Liver (tissue), 9 donors: Measurements from ENCODE around the gene ACIN1. TPM values are rescaled to one million over a fixed set of nuclear protein-coding genes. Genes with fewer than 3 reads are reported as not detected.

Experiments
- DNase-seq: peaks from one replicate; pipeline ENCODE4 v3.0.0-alpha.2; 2017; ENCODE audit warnings: low spot score
- H3K27ac ChIP-seq, 2 donors: one replicate each; pipeline ENCODE4 v1.7.0; 2013; ENCODE audit warnings: inconsistent platforms in 2 of 2, low read length in 2 of 2, control low read depth in 1 of 2, low read depth in 1 of 2, mild to moderate bottlenecking in 1 of 2
- H3K27me3 ChIP-seq, 4 donors: one replicate each; pipeline versions ENCODE4 v1.6.1 to v1.7.0; 2013; ENCODE audit warnings: low read length in 3 of 4, inconsistent platforms in 1 of 4, mild to moderate bottlenecking in 1 of 4, moderate library complexity in 1 of 4; ENCODE audit not compliant: control insufficient read depth in 4 of 4, insufficient read depth in 4 of 4
- H3K36me3 ChIP-seq, 4 donors: one replicate each; pipeline versions ENCODE4 v1.6.1 to v1.7.0; 2013; ENCODE audit warnings: low read length in 3 of 4, mild to moderate bottlenecking in 3 of 4, low read depth in 1 of 4, moderate library complexity in 1 of 4; ENCODE audit not compliant: control insufficient read depth in 4 of 4, insufficient read depth in 3 of 4
- H3K4me1 ChIP-seq, 4 donors: one replicate each; pipeline versions ENCODE4 v1.6.1 to v1.7.0; 2013; ENCODE audit warnings: low read length in 3 of 4, mild to moderate bottlenecking in 3 of 4, moderate library complexity in 1 of 4; ENCODE audit not compliant: control insufficient read depth in 4 of 4, insufficient read depth in 4 of 4
- H3K4me3 ChIP-seq, 3 donors: one replicate each; pipeline versions ENCODE4 v1.6.1 to v1.7.0; 2013; ENCODE audit warnings: low read length in 3 of 3, control low read depth in 1 of 3, low read depth in 1 of 3, mild to moderate bottlenecking in 1 of 3
- H3K9ac ChIP-seq, 2 donors: one replicate each; pipeline ENCODE4 v1.7.0; 2013; ENCODE audit warnings: low read length in 2 of 2, mild to moderate bottlenecking in 2 of 2, moderate library complexity in 2 of 2, control low read depth in 1 of 2, low read depth in 1 of 2
- H3K9me3 ChIP-seq, 4 donors: one replicate each; pipeline versions ENCODE4 v1.6.1 to v1.7.0; 2013; ENCODE audit warnings: low read length in 3 of 4; ENCODE audit not compliant: control insufficient read depth in 4 of 4
- EGR1 ChIP-seq, 2 donors: IDR thresholded peaks; 2 replicates each; pipeline ENCODE4 v1.6.1; 2016 to 2018; ENCODE audit warnings: antibody characterized with exemption in 2 of 2, low read depth in 2 of 2
- FOXA1 ChIP-seq: IDR thresholded peaks from 2 replicates; pipeline ENCODE4 v1.6.1; 2016; ENCODE audit warnings: antibody characterized with exemption
- FOXA2 ChIP-seq: IDR thresholded peaks from 2 replicates; pipeline ENCODE4 v1.6.1; 2016; ENCODE audit warnings: antibody characterized with exemption
- GABPA ChIP-seq, 2 donors: IDR thresholded peaks in 1 of 2; conservative IDR thresholded peaks in 1 of 2; 2 replicates each; pipeline ENCODE4 v1.6.1; 2016; ENCODE audit warnings: antibody characterized with exemption in 2 of 2, mild to moderate bottlenecking in 1 of 2, moderate library complexity in 1 of 2
- HNF4G ChIP-seq: IDR thresholded peaks from 2 replicates; pipeline ENCODE4 v1.6.1; 2016; ENCODE audit warnings: antibody characterized with exemption
- JUND ChIP-seq, 2 donors: IDR thresholded peaks; 2 replicates each; pipeline ENCODE4 v1.6.1; 2016; ENCODE audit warnings: antibody characterized with exemption in 2 of 2
- RAD21 ChIP-seq, 2 donors: IDR thresholded peaks; 2 replicates each; pipeline ENCODE4 v1.6.1; 2016; ENCODE audit warnings: antibody characterized with exemption in 2 of 2, mild to moderate bottlenecking in 2 of 2
- SP1 ChIP-seq: IDR thresholded peaks from 2 replicates; pipeline ENCODE4 v1.6.1; 2018; ENCODE audit warnings: antibody characterized with exemption, mild to moderate bottlenecking
- YY1 ChIP-seq: IDR thresholded peaks from 2 replicates; pipeline ENCODE4 v1.6.1; 2016; ENCODE audit warnings: antibody characterized with exemption, mild to moderate bottlenecking
- WGBS: extraction: QIAGEN DNeasy Blood & Tissue Kit; methylation state at CpG from one replicate; pipeline ENCODE4 v1.1.7; 2013; 5-methylcytosine and 5-hydroxymethylcytosine counted together
- polyA plus RNA-seq, 2 donors: library from polyadenylated mRNA; stranded (reverse) in 1 of 2; unstranded in 1 of 2; fragments of 200-250 nt in 1 of 2; fragments of >200 nt in 1 of 2; fragmentation: Nextera tagmentation in 1 of 2; extraction: Ambion mirVana in 1 of 2; gene quantifications; one replicate each; pipeline versions ENCODE4 v1.2.1 to v1.2.3, GENCODE V29; 2013 to 2015
- total RNA-seq, 2 donors: library from RNA; depleted of rRNA; stranded (reverse); fragments of >200 nt; gene quantifications; one replicate each; pipeline ENCODE4 v1.2.3, GENCODE V29; 2014
- TF ChIP-seq, protein P1 (sequence below): fragments of 150-350 bp; IDR thresholded peaks from 2 replicates; pipeline ENCODE4 v1.5.1; 2017; ENCODE audit warnings: improper control_type of control experiment, low read depth, low read length; ENCODE audit not compliant: missing input control
- TF ChIP-seq, protein P2 (sequence below): IDR thresholded peaks from 2 replicates; pipeline ENCODE4 v1.6.1; 2016; ENCODE audit warnings: antibody characterized with exemption
- TF ChIP-seq, protein P3 (sequence below): IDR thresholded peaks from 2 replicates; pipeline ENCODE4 v1.6.1; 2016; ENCODE audit warnings: antibody characterized with exemption, mild to moderate bottlenecking
- TF ChIP-seq, protein P4 (sequence below): IDR thresholded peaks from 2 replicates; pipeline ENCODE4 v1.6.1; 2016; ENCODE audit warnings: antibody characterized with exemption
- TF ChIP-seq, protein P5 (sequence below): IDR thresholded peaks from 2 replicates; pipeline ENCODE4 v1.6.1; 2016; ENCODE audit warnings: antibody characterized with exemption
- donor health status: healthy.
- donor health status: healthy.
- donor health status: healthy.
- donor health status: healthy.
- donor health status: healthy.

Gene ACIN1
- total and polyA plus RNA-seq, 4 donors = 8.1 to 50.6 (median 37.1) TPM

DNA sequence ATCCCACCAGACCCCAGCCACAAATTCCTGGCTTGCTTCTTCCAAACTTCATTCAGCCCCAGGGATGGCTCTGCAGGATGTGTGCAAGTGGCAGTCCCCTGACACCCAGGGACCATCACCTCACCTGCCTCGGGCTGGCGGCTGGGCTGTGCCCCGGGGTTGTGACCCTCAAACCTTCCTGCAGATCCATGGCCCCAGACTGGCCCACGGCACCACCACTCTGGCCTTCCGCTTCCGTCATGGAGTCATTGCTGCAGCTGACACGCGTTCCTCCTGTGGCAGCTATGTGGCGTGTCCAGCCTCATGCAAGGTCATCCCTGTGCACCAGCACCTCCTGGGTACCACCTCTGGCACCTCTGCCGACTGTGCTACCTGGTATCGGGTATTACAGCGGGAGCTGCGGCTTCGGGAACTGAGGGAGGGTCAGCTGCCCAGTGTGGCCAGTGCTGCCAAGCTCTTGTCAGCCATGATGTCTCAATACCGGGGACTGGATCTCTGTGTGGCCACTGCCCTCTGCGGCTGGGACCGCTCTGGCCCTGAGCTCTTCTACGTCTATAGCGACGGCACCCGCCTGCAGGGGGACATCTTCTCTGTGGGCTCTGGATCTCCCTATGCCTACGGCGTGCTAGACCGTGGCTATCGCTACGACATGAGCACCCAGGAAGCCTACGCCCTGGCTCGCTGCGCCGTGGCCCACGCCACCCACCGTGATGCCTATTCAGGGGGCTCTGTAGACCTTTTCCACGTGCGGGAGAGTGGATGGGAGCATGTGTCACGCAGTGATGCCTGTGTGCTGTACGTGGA, 52.6 kb downstream of the ACIN1 start, which contains the start of gene PSMB11:
Gene PSMB11, plus strand, starts transcription at position 51 of the 804 bp plus-strand sequence. Its CDS starts 14 bp downstream, at position 65.
- H3K27me3 ChIP-seq = no peaks in the 10 kb centered on the region
- TF ChIP-seq GABPA (IDR thresholded peaks at IDR 0.05 in 1 of 2, conservative IDR thresholded peaks at IDR 0.05 in 1 of 2) (no peak), YY1 (no peak), FOXA1 (no peak), EGR1 (IDR thresholded peaks at IDR 0.05; ENCODE audit: low read depth in 2 of 2) (no peak)
- TF ChIP-seq, protein P1, sequence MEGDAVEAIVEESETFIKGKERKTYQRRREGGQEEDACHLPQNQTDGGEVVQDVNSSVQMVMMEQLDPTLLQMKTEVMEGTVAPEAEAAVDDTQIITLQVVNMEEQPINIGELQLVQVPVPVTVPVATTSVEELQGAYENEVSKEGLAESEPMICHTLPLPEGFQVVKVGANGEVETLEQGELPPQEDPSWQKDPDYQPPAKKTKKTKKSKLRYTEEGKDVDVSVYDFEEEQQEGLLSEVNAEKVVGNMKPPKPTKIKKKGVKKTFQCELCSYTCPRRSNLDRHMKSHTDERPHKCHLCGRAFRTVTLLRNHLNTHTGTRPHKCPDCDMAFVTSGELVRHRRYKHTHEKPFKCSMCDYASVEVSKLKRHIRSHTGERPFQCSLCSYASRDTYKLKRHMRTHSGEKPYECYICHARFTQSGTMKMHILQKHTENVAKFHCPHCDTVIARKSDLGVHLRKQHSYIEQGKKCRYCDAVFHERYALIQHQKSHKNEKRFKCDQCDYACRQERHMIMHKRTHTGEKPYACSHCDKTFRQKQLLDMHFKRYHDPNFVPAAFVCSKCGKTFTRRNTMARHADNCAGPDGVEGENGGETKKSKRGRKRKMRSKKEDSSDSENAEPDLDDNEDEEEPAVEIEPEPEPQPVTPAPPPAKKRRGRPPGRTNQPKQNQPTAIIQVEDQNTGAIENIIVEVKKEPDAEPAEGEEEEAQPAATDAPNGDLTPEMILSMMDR = no peak
- TF ChIP-seq, protein P2, sequence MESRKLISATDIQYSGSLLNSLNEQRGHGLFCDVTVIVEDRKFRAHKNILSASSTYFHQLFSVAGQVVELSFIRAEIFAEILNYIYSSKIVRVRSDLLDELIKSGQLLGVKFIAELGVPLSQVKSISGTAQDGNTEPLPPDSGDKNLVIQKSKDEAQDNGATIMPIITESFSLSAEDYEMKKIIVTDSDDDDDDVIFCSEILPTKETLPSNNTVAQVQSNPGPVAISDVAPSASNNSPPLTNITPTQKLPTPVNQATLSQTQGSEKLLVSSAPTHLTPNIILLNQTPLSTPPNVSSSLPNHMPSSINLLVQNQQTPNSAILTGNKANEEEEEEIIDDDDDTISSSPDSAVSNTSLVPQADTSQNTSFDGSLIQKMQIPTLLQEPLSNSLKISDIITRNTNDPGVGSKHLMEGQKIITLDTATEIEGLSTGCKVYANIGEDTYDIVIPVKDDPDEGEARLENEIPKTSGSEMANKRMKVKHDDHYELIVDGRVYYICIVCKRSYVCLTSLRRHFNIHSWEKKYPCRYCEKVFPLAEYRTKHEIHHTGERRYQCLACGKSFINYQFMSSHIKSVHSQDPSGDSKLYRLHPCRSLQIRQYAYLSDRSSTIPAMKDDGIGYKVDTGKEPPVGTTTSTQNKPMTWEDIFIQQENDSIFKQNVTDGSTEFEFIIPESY = no peak
- no peak within 1 kb of the TSS for H3K4me3 ChIP-seq
- no peaks in the 10 kb centered on the region for H3K9me3 ChIP-seq
- no peaks in the 10 kb centered on the region for H3K36me3 ChIP-seq
- H3K27ac ChIP-seq = no peak within 1 kb of the TSS
- peaks cover 0 to 3% (median 0%) of the 10 kb centered on the region in 4 donors for H3K4me1 ChIP-seq
- no peak for DNase-seq
- 95% methylated on average over 36 of the region's 36 CpGs for WGBS
- no peak within 1 kb of the TSS for H3K9ac ChIP-seq

DNA sequence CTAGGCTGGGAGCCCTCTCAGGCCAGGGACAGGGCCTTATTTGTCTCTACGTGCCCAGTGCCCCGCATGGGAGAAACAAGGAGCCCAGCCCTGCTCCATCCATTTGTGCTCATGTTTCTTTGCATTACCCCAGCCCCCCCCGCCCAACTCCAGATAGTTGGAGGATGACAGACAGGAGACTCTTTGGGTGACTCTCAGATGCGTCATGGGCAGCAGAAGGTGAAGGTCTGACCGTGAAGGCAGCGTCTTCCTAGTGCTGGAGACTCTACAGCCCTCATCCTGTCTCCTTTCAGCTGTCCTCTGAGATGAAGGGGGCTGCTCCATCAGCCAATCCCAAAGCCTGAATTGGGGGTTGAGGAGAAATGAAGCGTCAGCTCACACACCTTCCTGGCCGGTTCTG, 53.2 kb downstream of the ACIN1 start:
- no peak overlapping the region for H3K27ac ChIP-seq
- DNase-seq = no peak
- H3K4me3 ChIP-seq = no peak overlapping the region
- TF ChIP-seq, protein P1 = no peak
- TF ChIP-seq, protein P3, sequence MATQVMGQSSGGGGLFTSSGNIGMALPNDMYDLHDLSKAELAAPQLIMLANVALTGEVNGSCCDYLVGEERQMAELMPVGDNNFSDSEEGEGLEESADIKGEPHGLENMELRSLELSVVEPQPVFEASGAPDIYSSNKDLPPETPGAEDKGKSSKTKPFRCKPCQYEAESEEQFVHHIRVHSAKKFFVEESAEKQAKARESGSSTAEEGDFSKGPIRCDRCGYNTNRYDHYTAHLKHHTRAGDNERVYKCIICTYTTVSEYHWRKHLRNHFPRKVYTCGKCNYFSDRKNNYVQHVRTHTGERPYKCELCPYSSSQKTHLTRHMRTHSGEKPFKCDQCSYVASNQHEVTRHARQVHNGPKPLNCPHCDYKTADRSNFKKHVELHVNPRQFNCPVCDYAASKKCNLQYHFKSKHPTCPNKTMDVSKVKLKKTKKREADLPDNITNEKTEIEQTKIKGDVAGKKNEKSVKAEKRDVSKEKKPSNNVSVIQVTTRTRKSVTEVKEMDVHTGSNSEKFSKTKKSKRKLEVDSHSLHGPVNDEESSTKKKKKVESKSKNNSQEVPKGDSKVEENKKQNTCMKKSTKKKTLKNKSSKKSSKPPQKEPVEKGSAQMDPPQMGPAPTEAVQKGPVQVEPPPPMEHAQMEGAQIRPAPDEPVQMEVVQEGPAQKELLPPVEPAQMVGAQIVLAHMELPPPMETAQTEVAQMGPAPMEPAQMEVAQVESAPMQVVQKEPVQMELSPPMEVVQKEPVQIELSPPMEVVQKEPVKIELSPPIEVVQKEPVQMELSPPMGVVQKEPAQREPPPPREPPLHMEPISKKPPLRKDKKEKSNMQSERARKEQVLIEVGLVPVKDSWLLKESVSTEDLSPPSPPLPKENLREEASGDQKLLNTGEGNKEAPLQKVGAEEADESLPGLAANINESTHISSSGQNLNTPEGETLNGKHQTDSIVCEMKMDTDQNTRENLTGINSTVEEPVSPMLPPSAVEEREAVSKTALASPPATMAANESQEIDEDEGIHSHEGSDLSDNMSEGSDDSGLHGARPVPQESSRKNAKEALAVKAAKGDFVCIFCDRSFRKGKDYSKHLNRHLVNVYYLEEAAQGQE = no peak
- TF ChIP-seq RAD21 (IDR thresholded peaks at IDR 0.05) (no peak), JUND (IDR thresholded peaks at IDR 0.05) (no peak), GABPA (IDR thresholded peaks at IDR 0.05 in 1 of 2, conservative IDR thresholded peaks at IDR 0.05 in 1 of 2) (no peak), SP1 (no peak), HNF4G (no peak), FOXA1 (no peak), YY1 (no peak), EGR1 (IDR thresholded peaks at IDR 0.05; ENCODE audit: low read depth in 2 of 2) (no peak), FOXA2 (no peak)
- TF ChIP-seq, protein P2 = no peak
- TF ChIP-seq, protein P4, sequence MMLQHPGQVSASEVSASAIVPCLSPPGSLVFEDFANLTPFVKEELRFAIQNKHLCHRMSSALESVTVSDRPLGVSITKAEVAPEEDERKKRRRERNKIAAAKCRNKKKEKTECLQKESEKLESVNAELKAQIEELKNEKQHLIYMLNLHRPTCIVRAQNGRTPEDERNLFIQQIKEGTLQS = no peak
- TF ChIP-seq, protein P5, sequence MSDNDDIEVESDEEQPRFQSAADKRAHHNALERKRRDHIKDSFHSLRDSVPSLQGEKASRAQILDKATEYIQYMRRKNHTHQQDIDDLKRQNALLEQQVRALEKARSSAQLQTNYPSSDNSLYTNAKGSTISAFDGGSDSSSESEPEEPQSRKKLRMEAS = no peak
- H3K9ac ChIP-seq = no peak overlapping the region
- WGBS = 86% methylated on average over 8 of the region's 8 CpGs
- no peaks in the 10 kb centered on the region for H3K36me3 ChIP-seq
- no peaks in the 10 kb centered on the region for H3K9me3 ChIP-seq
- no peaks in the 10 kb centered on the region for H3K27me3 ChIP-seq
- H3K4me1 ChIP-seq = peaks cover 0 to 3% (median 0%) of the 10 kb centered on the region in 4 donors
